Fibroblast of lung (primary cell): ENCODE results near the gene MUC6. TPM values are rescaled to one million over a fixed set of nuclear protein-coding genes. Genes with fewer than 3 reads are reported as not detected.

Experiments
- DNase-seq, 2 donors: peaks; one replicate each; pipeline versions ENCODE4 v3.0.0 to v3.0.0-alpha.2; 2010; ENCODE audit warnings: low read depth in 2 of 2
- H2AFZ ChIP-seq: 2 replicates; pipeline ENCODE4 v1.5.1; 2012; ENCODE audit warnings: low read length, control low read depth, inconsistent platforms
- H3K27ac ChIP-seq: 2 replicates; pipeline ENCODE4 v1.5.1; 2011; ENCODE audit warnings: low read length, control low read depth; ENCODE audit not compliant: insufficient read depth
- H3K27me3 ChIP-seq: 2 replicates; pipeline ENCODE4 v1.5.1; 2011; ENCODE audit warnings: mild to moderate bottlenecking, low read length; ENCODE audit not compliant: control insufficient read depth, insufficient read depth
- H3K36me3 ChIP-seq: 2 replicates; pipeline ENCODE4 v1.5.1; 2011; ENCODE audit warnings: low read length; ENCODE audit not compliant: control insufficient read depth, insufficient read depth
- H3K4me1 ChIP-seq: 2 replicates; pipeline ENCODE4 v1.5.1; 2011; ENCODE audit warnings: low read length; ENCODE audit not compliant: control insufficient read depth, insufficient read depth; ENCODE audit errors: extremely low read depth
- H3K4me2 ChIP-seq: 2 replicates; pipeline ENCODE4 v1.5.1; 2011; ENCODE audit warnings: low read length, control low read depth; ENCODE audit not compliant: insufficient read depth; ENCODE audit errors: extremely low read depth
- H3K4me3 ChIP-seq, 4 experiments: fragments of 200-600 bp in 1 of 4; sonication (generic) in 1 of 4; replicated peaks in 1 of 4; 2 replicates each; pipeline ENCODE4 v1.5.1; 2011 to 2016; ENCODE audit warnings: low read length in 4 of 4, low read depth in 3 of 4, mild to moderate bottlenecking in 3 of 4, control low read depth in 2 of 4, inconsistent platforms in 1 of 4, mixed read lengths in 1 of 4; ENCODE audit not compliant: insufficient read depth in 1 of 4; ENCODE audit errors: control extremely low read depth in 1 of 4
- H3K79me2 ChIP-seq: 2 replicates; pipeline ENCODE4 v1.5.1; 2012; ENCODE audit warnings: mild to moderate bottlenecking, low read length, inconsistent platforms; ENCODE audit not compliant: control insufficient read depth, insufficient read depth
- H3K9ac ChIP-seq: 2 replicates; pipeline ENCODE4 v1.5.1; 2011; ENCODE audit warnings: mild to moderate bottlenecking, low read length, control low read depth; ENCODE audit not compliant: insufficient read depth
- H3K9me3 ChIP-seq: 2 replicates; pipeline ENCODE4 v1.5.1; 2012; ENCODE audit warnings: low read depth, low read length; ENCODE audit not compliant: control insufficient read depth, insufficient read depth
- H4K20me1 ChIP-seq: 2 replicates; pipeline ENCODE4 v1.5.1; 2011; ENCODE audit warnings: low read length; ENCODE audit not compliant: control insufficient read depth, insufficient read depth; ENCODE audit errors: extremely low read depth
- CTCF ChIP-seq, 2 donors: IDR thresholded peaks in 1 of 2; conservative IDR thresholded peaks in 1 of 2; 1 replicate in 1 of 2; 2 replicates in 1 of 2; pipeline ENCODE4 v1.5.1; 2011 to 2012; ENCODE audit warnings: low read length in 2 of 2, control low read depth in 1 of 2, inconsistent platforms in 1 of 2, low read depth in 1 of 2, mild to moderate bottlenecking in 1 of 2
- EZH2 ChIP-seq: IDR thresholded peaks from 2 replicates; pipeline ENCODE4 v1.5.1; 2012; ENCODE audit warnings: low read length, control low read depth, mild to moderate bottlenecking; ENCODE audit errors: missing control alignments
- polyA plus RNA-seq, 2 donors: library from polyadenylated mRNA; depleted of rRNA in 1 of 2; stranded (reverse) in 1 of 2; unstranded in 1 of 2; fragments of >200 nt; gene quantifications; 2 replicates each; pipeline ENCODE4 v1.2.1, GENCODE V29; 2011 to 2012; ENCODE audit warnings: missing spikeins in 1 of 2
- total RNA-seq: library from RNA; depleted of rRNA; stranded (reverse); fragments of >200 nt; gene quantifications from 2 replicates; pipeline ENCODE4 v1.2.1, GENCODE V29; 2014

MUC6 gene
- total and polyA plus RNA-seq, 2 donors (not counting 1 experiment from before 2014, with no cell fraction given), result not detected

GRCh38 chr11:991034-991433, 45.5 kb downstream of the MUC6 start:
- no peak overlapping the region for H3K4me2 ChIP-seq
- no peaks in the 10 kb centered on the region for H3K79me2 ChIP-seq
- H3K9me3 ChIP-seq, result no peaks in the 10 kb centered on the region
- H3K36me3 ChIP-seq, result peaks cover 28% of the 10 kb centered on the region
- no peak for DNase-seq
- H3K9ac ChIP-seq, result no peak overlapping the region
- H3K4me1 ChIP-seq, result no peaks in the 10 kb centered on the region
- no peak overlapping the region for H2AFZ ChIP-seq
- no peak for TF ChIP-seq CTCF (conservative IDR thresholded peaks at IDR 0.05 in 1 of 2, IDR thresholded peaks at IDR 0.05 in 1 of 2; ENCODE audit: low read depth in 1 of 2, low read length in 2 of 2)
- H3K27me3 ChIP-seq, result no peaks in the 10 kb centered on the region
- no peak overlapping the region for H3K4me3 ChIP-seq
- H4K20me1 ChIP-seq, result no peaks in the 10 kb centered on the region
- H3K27ac ChIP-seq, result no peak overlapping the region

- Histone ChIP-seq H3K36me3 (peaks cover 31% of the 10 kb centered on the region), H3K27me3 (no peaks in the 10 kb centered on the region), H3K27ac (no peak overlapping the region)
Measured at GRCh38 chr11:990101-990500, 46.4 kb downstream of the MUC6 start.

GRCh38 chr11:987671-988070, 48.8 kb downstream of the MUC6 start:
- Histone ChIP-seq H3K36me3 (peaks cover 20% of the 10 kb centered on the region), H3K79me2 (no peaks in the 10 kb centered on the region), H3K4me2 (no peak overlapping the region), H4K20me1 (no peaks in the 10 kb centered on the region), H3K9me3 (no peaks in the 10 kb centered on the region), H3K4me3 (no peak overlapping the region), H3K27me3 (no peaks in the 10 kb centered on the region), H3K4me1 (no peaks in the 10 kb centered on the region), H3K9ac (no peak overlapping the region), H2AFZ (no peak overlapping the region), H3K27ac (no peak overlapping the region)
- DNase-seq, result no peak
- TF ChIP-seq CTCF (conservative IDR thresholded peaks at IDR 0.05 in 1 of 2, IDR thresholded peaks at IDR 0.05 in 1 of 2; ENCODE audit: low read depth in 1 of 2, low read length in 2 of 2) (no peak), EZH2 (no peak)

More at GRCh38 chr11:990101-990500, 46.4 kb downstream of the MUC6 start:
- H3K79me2 ChIP-seq, result no peaks in the 10 kb centered on the region
- no peak overlapping the region for H2AFZ ChIP-seq
- no peak overlapping the region for H3K4me3 ChIP-seq
- H3K9ac ChIP-seq, result no peak overlapping the region
- TF ChIP-seq EZH2, result no peak
- no peaks in the 10 kb centered on the region for H4K20me1 ChIP-seq
- no peak for DNase-seq
- no peak overlapping the region for H3K4me2 ChIP-seq
- H3K4me1 ChIP-seq, result no peaks in the 10 kb centered on the region
- H3K9me3 ChIP-seq, result no peaks in the 10 kb centered on the region
